Measurements from ENCODE around the gene ST8SIA2.

Gene ST8SIA2

GRCh38 chr15:92393071-92393979 lies at the start of gene ST8SIA2:
ST8SIA2 (plus strand) TSS chr15:92393881; CDS start chr15:92394065, 184 bp downstream.
- DNase-seq, result no peak

GRCh38 chr15:92343924-92344643 lies 49.6 kb upstream of the ST8SIA2 start:
- DNase-seq, result no peak

GRCh38 chr15:92346063-92346462 lies 47.6 kb upstream of the ST8SIA2 start:
- DNase-seq, result no peak

- no peak for DNase-seq
These were observed 38.4 kb upstream of the ST8SIA2 start for GRCh38 chr15:92355307-92355706.

- DNase-seq, result no peak
These were observed 32.2 kb upstream of the ST8SIA2 start for GRCh38 chr15:92361321-92362000.

- DNase-seq, result no peak
These were observed 31.7 kb upstream of the ST8SIA2 start for GRCh38 chr15:92362001-92362350.

GRCh38 chr15:92365084-92365483 lies 28.6 kb upstream of the ST8SIA2 start:
- no peak for DNase-seq

- DNase-seq, result no peak
These were observed 27.8 kb upstream of the ST8SIA2 start for GRCh38 chr15:92365906-92366305.

GRCh38 chr15:92366381-92366780 lies 27.3 kb upstream of the ST8SIA2 start:
- no peak for DNase-seq

GRCh38 chr15:92375057-92375456 lies 18.6 kb upstream of the ST8SIA2 start:
- no peak for DNase-seq

GRCh38 chr15:92376109-92376508 lies 17.6 kb upstream of the ST8SIA2 start:
- no peak for DNase-seq

GRCh38 chr15:92377083-92377789 lies 16.4 kb upstream of the ST8SIA2 start:
- DNase-seq, result no peak

GRCh38 chr15:92383519-92384324 lies 10.0 kb upstream of the ST8SIA2 start:
- no peak for DNase-seq

GRCh38 chr15:92384381-92384780 lies 9.3 kb upstream of the ST8SIA2 start:
- DNase-seq, result no peak

- DNase-seq, result no peak
These were observed 8.6 kb upstream of the ST8SIA2 start for GRCh38 chr15:92385096-92385495.

GRCh38 chr15:92391640-92392039 lies 2.0 kb upstream of the ST8SIA2 start:
- DNase-seq, result no peak

- no peak for DNase-seq
These were observed 1.2 kb upstream of the ST8SIA2 start for GRCh38 chr15:92392462-92392861.

- DNase-seq, result no peak
These were observed 263 bp downstream of the ST8SIA2 start for GRCh38 chr15:92393980-92394308.

GRCh38 chr15:92394309-92395097 lies 822 bp downstream of the ST8SIA2 start:
- no peak for DNase-seq

GRCh38 chr15:92395098-92395635 lies 1.5 kb downstream of the ST8SIA2 start:
- no peak for DNase-seq

Measured in CD4-positive, alpha-beta T cell treated with Interleukin-15 for 1 hour (primary cell).